Measurements from ENCODE around the gene NXPH3.

DNA sequence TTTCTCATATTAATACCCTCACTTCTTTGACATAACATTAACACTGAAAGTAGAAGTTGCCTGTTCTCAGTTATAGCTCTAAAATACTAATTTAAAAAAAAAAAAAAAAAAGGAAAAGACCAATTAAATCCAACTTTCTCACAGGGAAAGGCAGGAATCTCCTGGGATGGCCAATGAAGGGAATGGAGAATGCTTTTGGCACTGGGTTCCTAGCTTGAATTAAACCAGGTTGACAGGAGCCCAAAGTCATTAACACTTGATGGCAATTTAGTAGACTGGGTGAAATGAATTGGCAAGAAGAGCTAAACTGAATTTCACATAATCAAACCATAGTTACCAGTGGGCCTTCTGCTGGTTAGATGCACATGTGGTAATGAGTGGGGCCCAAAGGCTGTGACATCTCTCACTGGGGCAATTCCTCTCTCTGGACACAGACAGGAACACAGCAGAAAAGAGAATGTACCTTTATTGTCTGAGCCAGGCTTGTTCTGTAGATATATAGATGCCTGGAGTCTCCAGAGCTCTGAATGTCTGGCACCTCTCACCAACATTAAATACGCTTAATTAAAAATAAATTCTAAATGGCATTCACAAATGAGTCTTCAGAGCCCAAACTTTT lies 37.6 kb downstream of the NXPH3 start:
- TF ChIP-seq, protein P1, sequence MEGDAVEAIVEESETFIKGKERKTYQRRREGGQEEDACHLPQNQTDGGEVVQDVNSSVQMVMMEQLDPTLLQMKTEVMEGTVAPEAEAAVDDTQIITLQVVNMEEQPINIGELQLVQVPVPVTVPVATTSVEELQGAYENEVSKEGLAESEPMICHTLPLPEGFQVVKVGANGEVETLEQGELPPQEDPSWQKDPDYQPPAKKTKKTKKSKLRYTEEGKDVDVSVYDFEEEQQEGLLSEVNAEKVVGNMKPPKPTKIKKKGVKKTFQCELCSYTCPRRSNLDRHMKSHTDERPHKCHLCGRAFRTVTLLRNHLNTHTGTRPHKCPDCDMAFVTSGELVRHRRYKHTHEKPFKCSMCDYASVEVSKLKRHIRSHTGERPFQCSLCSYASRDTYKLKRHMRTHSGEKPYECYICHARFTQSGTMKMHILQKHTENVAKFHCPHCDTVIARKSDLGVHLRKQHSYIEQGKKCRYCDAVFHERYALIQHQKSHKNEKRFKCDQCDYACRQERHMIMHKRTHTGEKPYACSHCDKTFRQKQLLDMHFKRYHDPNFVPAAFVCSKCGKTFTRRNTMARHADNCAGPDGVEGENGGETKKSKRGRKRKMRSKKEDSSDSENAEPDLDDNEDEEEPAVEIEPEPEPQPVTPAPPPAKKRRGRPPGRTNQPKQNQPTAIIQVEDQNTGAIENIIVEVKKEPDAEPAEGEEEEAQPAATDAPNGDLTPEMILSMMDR (IDR thresholded peaks at IDR 0.05 in 2 of 3, conservative IDR thresholded peaks at IDR 0.05 in 1 of 3; ENCODE audit: borderline replicate concordance in 1 of 3, insufficient read depth in 1 of 3, low read depth in 2 of 3, low read length in 2 of 3) = no peak
- TF ChIP-seq POLR2A (IDR thresholded peaks at IDR 0.05; ENCODE audit: borderline replicate concordance, extremely low read depth, insufficient read depth, insufficient read length) (no peak), EZH2phosphoT487 (IDR thresholded peaks at IDR 0.05; ENCODE audit: borderline replicate concordance) (no peak)

Data from HCT116 (cell line).